ENCODE data around the gene GSE1. TPM values are rescaled to one million over a fixed set of nuclear protein-coding genes. Genes with fewer than 3 reads are reported as not detected.

Gene GSE1
- total and polyA plus RNA-seq, 9 of the 15 experiments (the other 6 are each of a cell fraction or from before 2014, with no cell fraction given) = 12.2 to 244 (median 57.9) TPM

DNA sequence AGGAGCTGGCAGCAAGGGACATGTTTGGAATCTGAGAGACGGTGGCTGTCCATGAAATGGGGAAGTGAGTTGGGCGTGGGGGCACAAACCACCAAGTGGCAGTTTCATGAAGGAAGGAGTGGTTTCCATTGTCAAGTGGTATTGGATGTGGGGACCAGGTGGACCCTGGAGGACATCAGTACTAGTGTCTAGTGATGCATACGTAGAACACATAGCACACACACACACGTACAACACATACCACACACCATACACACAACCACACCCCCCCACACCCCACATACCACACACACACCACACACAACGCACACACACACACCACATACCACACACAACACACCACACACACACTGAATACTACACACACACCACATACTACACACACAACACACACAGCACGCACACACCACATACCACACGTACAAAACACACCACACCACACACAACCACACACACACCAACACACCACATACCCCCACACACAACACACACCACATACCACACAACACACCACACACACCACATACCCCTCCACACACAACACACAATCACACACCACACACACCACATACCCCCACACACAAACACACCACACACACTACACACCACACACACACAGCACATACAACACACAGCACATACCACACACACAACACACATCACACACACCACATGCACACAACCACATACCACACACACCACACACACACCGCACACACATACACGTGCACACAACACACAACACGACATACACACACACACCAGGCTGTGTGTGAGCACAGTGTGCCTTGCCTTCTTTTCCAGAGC is 41.1 kb upstream of the GSE1 start (continued):
- TF ChIP-seq, protein P1, sequence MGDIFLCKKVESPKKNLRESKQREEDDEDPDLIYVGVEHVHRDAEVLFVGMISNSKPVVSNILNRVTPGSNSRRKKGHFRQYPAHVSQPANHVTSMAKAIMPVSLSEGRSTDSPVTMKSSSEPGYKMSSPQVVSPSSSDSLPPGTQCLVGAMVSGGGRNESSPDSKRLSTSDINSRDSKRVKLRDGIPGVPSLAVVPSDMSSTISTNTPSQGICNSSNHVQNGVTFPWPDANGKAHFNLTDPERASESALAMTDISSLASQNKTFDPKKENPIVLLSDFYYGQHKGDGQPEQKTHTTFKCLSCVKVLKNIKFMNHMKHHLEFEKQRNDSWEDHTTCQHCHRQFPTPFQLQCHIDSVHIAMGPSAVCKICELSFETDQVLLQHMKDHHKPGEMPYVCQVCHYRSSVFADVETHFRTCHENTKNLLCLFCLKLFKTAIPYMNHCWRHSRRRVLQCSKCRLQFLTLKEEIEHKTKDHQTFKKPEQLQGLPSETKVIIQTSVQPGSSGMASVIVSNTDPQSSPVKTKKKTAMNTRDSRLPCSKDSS (IDR thresholded peaks at IDR 0.05; ENCODE audit: low read depth, partially characterized antibody) = peak; percentile 84
- TF ChIP-seq HMG20A (CRISPR knock-in tag; conservative IDR thresholded peaks at IDR 0.05) = no peak
- TF ChIP-seq ZKSCAN8 (CRISPR knock-in tag; IDR thresholded peaks at IDR 0.05) = no peak
- TF ChIP-seq PTRF (tag; IDR thresholded peaks at IDR 0.05) = no peak
- TF ChIP-seq, protein P2, sequence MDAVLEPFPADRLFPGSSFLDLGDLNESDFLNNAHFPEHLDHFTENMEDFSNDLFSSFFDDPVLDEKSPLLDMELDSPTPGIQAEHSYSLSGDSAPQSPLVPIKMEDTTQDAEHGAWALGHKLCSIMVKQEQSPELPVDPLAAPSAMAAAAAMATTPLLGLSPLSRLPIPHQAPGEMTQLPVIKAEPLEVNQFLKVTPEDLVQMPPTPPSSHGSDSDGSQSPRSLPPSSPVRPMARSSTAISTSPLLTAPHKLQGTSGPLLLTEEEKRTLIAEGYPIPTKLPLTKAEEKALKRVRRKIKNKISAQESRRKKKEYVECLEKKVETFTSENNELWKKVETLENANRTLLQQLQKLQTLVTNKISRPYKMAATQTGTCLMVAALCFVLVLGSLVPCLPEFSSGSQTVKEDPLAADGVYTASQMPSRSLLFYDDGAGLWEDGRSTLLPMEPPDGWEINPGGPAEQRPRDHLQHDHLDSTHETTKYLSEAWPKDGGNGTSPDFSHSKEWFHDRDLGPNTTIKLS (IDR thresholded peaks at IDR 0.05; ENCODE audit: borderline replicate concordance, low read depth) = no peak
- peak; percentile 76 for TF ChIP-seq ZNF395 (CRISPR knock-in tag; IDR thresholded peaks at IDR 0.05)
- peak; percentile 59; the same call in 1 of the 2 replicates for TF ChIP-seq IRF9 (tag; IDR thresholded peaks at IDR 0.05)
- TF ChIP-seq THAP7 (CRISPR knock-in tag; IDR thresholded peaks at IDR 0.05) = no peak
- no peak for TF ChIP-seq CBX5 (IDR thresholded peaks at IDR 0.05; ENCODE audit: borderline replicate concordance, low read depth)
- no peak for TF ChIP-seq ZNF696 (CRISPR knock-in tag; conservative IDR thresholded peaks at IDR 0.05)
- TF ChIP-seq, protein P3, sequence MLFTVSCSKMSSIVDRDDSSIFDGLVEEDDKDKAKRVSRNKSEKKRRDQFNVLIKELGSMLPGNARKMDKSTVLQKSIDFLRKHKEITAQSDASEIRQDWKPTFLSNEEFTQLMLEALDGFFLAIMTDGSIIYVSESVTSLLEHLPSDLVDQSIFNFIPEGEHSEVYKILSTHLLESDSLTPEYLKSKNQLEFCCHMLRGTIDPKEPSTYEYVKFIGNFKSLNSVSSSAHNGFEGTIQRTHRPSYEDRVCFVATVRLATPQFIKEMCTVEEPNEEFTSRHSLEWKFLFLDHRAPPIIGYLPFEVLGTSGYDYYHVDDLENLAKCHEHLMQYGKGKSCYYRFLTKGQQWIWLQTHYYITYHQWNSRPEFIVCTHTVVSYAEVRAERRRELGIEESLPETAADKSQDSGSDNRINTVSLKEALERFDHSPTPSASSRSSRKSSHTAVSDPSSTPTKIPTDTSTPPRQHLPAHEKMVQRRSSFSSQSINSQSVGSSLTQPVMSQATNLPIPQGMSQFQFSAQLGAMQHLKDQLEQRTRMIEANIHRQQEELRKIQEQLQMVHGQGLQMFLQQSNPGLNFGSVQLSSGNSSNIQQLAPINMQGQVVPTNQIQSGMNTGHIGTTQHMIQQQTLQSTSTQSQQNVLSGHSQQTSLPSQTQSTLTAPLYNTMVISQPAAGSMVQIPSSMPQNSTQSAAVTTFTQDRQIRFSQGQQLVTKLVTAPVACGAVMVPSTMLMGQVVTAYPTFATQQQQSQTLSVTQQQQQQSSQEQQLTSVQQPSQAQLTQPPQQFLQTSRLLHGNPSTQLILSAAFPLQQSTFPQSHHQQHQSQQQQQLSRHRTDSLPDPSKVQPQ (CRISPR knock-in tag; IDR thresholded peaks at IDR 0.05; ENCODE audit: borderline replicate concordance) = no peak
- no peak for TF ChIP-seq KDM5B (IDR thresholded peaks at IDR 0.05; ENCODE audit: insufficient replicate concordance, low read depth, low read length)
- no peak for TF ChIP-seq E2F4 (CRISPR knock-in tag; IDR thresholded peaks at IDR 0.05; ENCODE audit: low read depth)
- TF ChIP-seq TOE1 (IDR thresholded peaks at IDR 0.05; ENCODE audit: borderline replicate concordance) = no peak
- peak; percentile 37; the same call in 1 of the 2 replicates for TF ChIP-seq TOE1 (CRISPR knock-in tag; IDR thresholded peaks at IDR 0.05; ENCODE audit: borderline replicate concordance, low read depth)
